HTR-8/SVneo (cell line): ENCODE data around the gene PLXNA3.
A peak's percentile ranks its signal among the peaks of the same experiment; 100 is the strongest.

Source experiments
- DNase-seq: peaks from one replicate; pipeline ENCODE4 v3.0.0; 2011; ENCODE audit warnings: low spot score, mixed read lengths; ENCODE audit not compliant: insufficient read length
- FAIRE-seq: peaks from 2 replicates; lab custom pipeline; 2011; peaks lifted over from hg19 to GRCh38; lab: Jason Lieb, UNC

The PLXNA3 gene

GRCh38 chrX:154434394-154435168, 23.5 kb upstream of the PLXNA3 start:
- DNase-seq (no peak), FAIRE-seq (no peak)

- DNase-seq (no peak), FAIRE-seq (no peak)
These were observed 22.8 kb upstream of the PLXNA3 start for GRCh38 chrX:154435171-154435733.

- DNase-seq (no peak), FAIRE-seq (no peak)
These were observed 21.6 kb upstream of the PLXNA3 start for GRCh38 chrX:154436374-154436982.

GRCh38 chrX:154436983-154437752, 20.9 kb upstream of the PLXNA3 start, which contains the start of gene GDI1:
TSS of gene GDI1 (plus strand) at chrX:154437154. CDS start at chrX:154437255, 101 bp downstream.
- peak; percentile 30 for DNase-seq
- FAIRE-seq, result no peak

GRCh38 chrX:154437971-154438893, 19.8 kb upstream of the PLXNA3 start:
- FAIRE-seq, result no peak
- no peak for DNase-seq

GRCh38 chrX:154439841-154440240, 18.2 kb upstream of the PLXNA3 start:
- FAIRE-seq (no peak), DNase-seq (no peak)

- DNase-seq (no peak), FAIRE-seq (no peak)
These were observed 17.3 kb upstream of the PLXNA3 start for GRCh38 chrX:154440623-154441357.

GRCh38 chrX:154441564-154441963, 16.5 kb upstream of the PLXNA3 start:
- FAIRE-seq (no peak), DNase-seq (no peak)

GRCh38 chrX:154441984-154442707, 15.9 kb upstream of the PLXNA3 start:
- FAIRE-seq, result no peak
- no peak for DNase-seq

- no peak for FAIRE-seq
These were observed 14.6 kb upstream of the PLXNA3 start for GRCh38 chrX:154443479-154443910.

GRCh38 chrX:154443992-154444754, 13.9 kb upstream of the PLXNA3 start, which contains the start of gene FAM50A:
TSS of gene FAM50A (plus strand) at chrX:154444141. CDS start at chrX:154444236, 95 bp downstream.
- FAIRE-seq (no peak), DNase-seq (peak; percentile 47)

More at GRCh38 chrX:154443479-154443910, 14.6 kb upstream of the PLXNA3 start:
- no peak for DNase-seq

- DNase-seq, result no peak
- FAIRE-seq, result no peak
These were observed 13.3 kb upstream of the PLXNA3 start for GRCh38 chrX:154444755-154445246.

GRCh38 chrX:154445776-154446175, 12.3 kb upstream of the PLXNA3 start:
- no peak for FAIRE-seq
- DNase-seq, result no peak

GRCh38 chrX:154446430-154446829, 11.7 kb upstream of the PLXNA3 start:
- no peak for DNase-seq
- no peak for FAIRE-seq

- DNase-seq, result no peak
- no peak for FAIRE-seq
These were observed 9.6 kb upstream of the PLXNA3 start for GRCh38 chrX:154448484-154448883.

GRCh38 chrX:154449618-154450017, 8.5 kb upstream of the PLXNA3 start:
- FAIRE-seq, result no peak
- no peak for DNase-seq

GRCh38 chrX:154450312-154450711, 7.8 kb upstream of the PLXNA3 start:
- FAIRE-seq, result no peak
- no peak for DNase-seq
